Measurements from ENCODE around the gene CSPG4.
A peak's percentile ranks its signal among the peaks of the same experiment; 100 is the strongest.

The CSPG4 gene

GRCh38 chr15:75640483-75641178 lies 72.0 kb downstream of the CSPG4 start:
- Histone ChIP-seq H3K79me1 (ENCODE audit: low read depth, low read length) (peaks cover 6% of the 10 kb centered on the region), H2BK12ac (ENCODE audit: low read length) (no peak overlapping the region), H3K9me3 (replicated peaks in 1 of 2; ENCODE audit: control insufficient read depth in 2 of 2, insufficient read depth in 1 of 2, low read depth in 1 of 2, low read length in 2 of 2) (no peaks in the 10 kb centered on the region), H3K14ac (ENCODE audit: low read length) (no peak overlapping the region), H3K27ac (replicated peaks; ENCODE audit: low read length) (peak overlapping the region; percentile 95), H2BK120ac (ENCODE audit: low read depth, low read length) (no peak overlapping the region), H3K23ac (ENCODE audit: low read depth, low read length, poor library complexity) (peak overlapping the region; percentile 98), H3K27me3 (ENCODE audit: control insufficient read depth in 3 of 3, insufficient read depth in 3 of 3, low read depth in 1 of 3, low read length in 3 of 3) (no peaks in the 10 kb centered on the region), H4K91ac (ENCODE audit: low read depth, low read length, poor library complexity) (no peak overlapping the region), H2AK5ac (ENCODE audit: low read depth, low read length) (no peak overlapping the region), H3K4ac (ENCODE audit: low read length) (no peak overlapping the region), H2BK5ac (ENCODE audit: low read length) (peak overlapping the region; percentile 91), H3K9ac (ENCODE audit: low read depth, low read length, poor library complexity) (peak overlapping the region; percentile 90), H2BK15ac (ENCODE audit: low read length) (no peak overlapping the region), H3K36me3 (replicated peaks in 1 of 2; ENCODE audit: control insufficient read depth in 2 of 2, insufficient read depth in 2 of 2, low read length in 2 of 2) (peaks cover 0 to 16% of the 10 kb centered on the region in 2 donors), H3K18ac (ENCODE audit: low read length) (peak overlapping the region; percentile 93), H2AFZ (ENCODE audit: low read length) (peak overlapping the region; percentile 99), H3K4me2 (ENCODE audit: insufficient read depth, low read length, poor library complexity, severe bottlenecking) (peak overlapping the region; percentile 91), H4K8ac (ENCODE audit: low read depth, low read length) (no peak overlapping the region), H3K4me1 (ENCODE audit: control insufficient read depth in 2 of 2, insufficient read depth in 1 of 2, low read depth in 1 of 2, low read length in 2 of 2) (peaks cover 4 to 7% of the 10 kb centered on the region in 2 donors), H3K4me3 (ENCODE audit: low read length in 2 of 2) (peak overlapping the region; percentile 80 to 100)
- no CpG with 5 or more reads among the region's 17 CpGs for WGBS, 2 donors (ENCODE audit: extremely low coverage in 2 of 2, insufficient read length in 2 of 2, insufficient replicate concordance in 1 of 2)
- DNase-seq (ENCODE audit: low spot score) = no peak

GRCh38 chr15:75639709-75640482 lies 72.8 kb downstream of the CSPG4 start, which contains the start of gene IMP3:
Gene IMP3 (minus strand): TSS chr15:75640224. CDS start chr15:75640168, 56 bp downstream.
- peak within 1 kb of the TSS; percentile 98 to 100 for H3K4me3 ChIP-seq (ENCODE audit: low read length in 2 of 2)
- peak within 1 kb of the TSS; percentile 91 for H2BK5ac ChIP-seq (ENCODE audit: low read length)
- no peaks in the 10 kb centered on the region for H3K9me3 ChIP-seq (replicated peaks in 1 of 2; ENCODE audit: control insufficient read depth in 2 of 2, insufficient read depth in 1 of 2, low read depth in 1 of 2, low read length in 2 of 2)
- H3K23ac ChIP-seq (ENCODE audit: low read depth, low read length, poor library complexity) = peak within 1 kb of the TSS; percentile 98
- H2AFZ ChIP-seq (ENCODE audit: low read length) = peak within 1 kb of the TSS; percentile 99
- peak within 1 kb of the TSS; percentile 99 for H2AK5ac ChIP-seq (ENCODE audit: low read depth, low read length)
- H3K79me1 ChIP-seq (ENCODE audit: low read depth, low read length) = peaks cover 6% of the 10 kb centered on the region
- peak; percentile 95 for DNase-seq (ENCODE audit: low spot score)
- H3K27me3 ChIP-seq (ENCODE audit: control insufficient read depth in 3 of 3, insufficient read depth in 3 of 3, low read depth in 1 of 3, low read length in 3 of 3) = no peaks in the 10 kb centered on the region
- H4K8ac ChIP-seq (ENCODE audit: low read depth, low read length) = peak within 1 kb of the TSS; percentile 88
- peak within 1 kb of the TSS; percentile 100 for H3K18ac ChIP-seq (ENCODE audit: low read length)
- peak within 1 kb of the TSS; percentile 95 for H3K27ac ChIP-seq (replicated peaks; ENCODE audit: low read length)
- peak within 1 kb of the TSS; percentile 96 for H4K91ac ChIP-seq (ENCODE audit: low read depth, low read length, poor library complexity)
- peak within 1 kb of the TSS; percentile 91 for H3K4me2 ChIP-seq (ENCODE audit: insufficient read depth, low read length, poor library complexity, severe bottlenecking)
- no CpG with 5 or more reads among the region's 83 CpGs for WGBS, 2 donors (ENCODE audit: extremely low coverage in 2 of 2, insufficient read length in 2 of 2, insufficient replicate concordance in 1 of 2)
- no peak within 1 kb of the TSS for H2BK120ac ChIP-seq (ENCODE audit: low read depth, low read length)
- peaks cover 0 to 16% of the 10 kb centered on the region in 2 donors for H3K36me3 ChIP-seq (replicated peaks in 1 of 2; ENCODE audit: control insufficient read depth in 2 of 2, insufficient read depth in 2 of 2, low read length in 2 of 2)
- H3K4ac ChIP-seq (ENCODE audit: low read length) = peak within 1 kb of the TSS; percentile 97
- peaks cover 4 to 7% of the 10 kb centered on the region in 2 donors for H3K4me1 ChIP-seq (ENCODE audit: control insufficient read depth in 2 of 2, insufficient read depth in 1 of 2, low read depth in 1 of 2, low read length in 2 of 2)
- H3K14ac ChIP-seq (ENCODE audit: low read length) = peak within 1 kb of the TSS; percentile 100
- H2BK15ac ChIP-seq (ENCODE audit: low read length) = peak within 1 kb of the TSS; percentile 91
- H2BK12ac ChIP-seq (ENCODE audit: low read length) = peak within 1 kb of the TSS; percentile 33
- peak within 1 kb of the TSS; percentile 100 for H3K9ac ChIP-seq (ENCODE audit: low read depth, low read length, poor library complexity)

- Histone ChIP-seq H3K4ac (ENCODE audit: low read length) (peak overlapping the region; percentile 97), H3K9ac (ENCODE audit: low read depth, low read length, poor library complexity) (peak overlapping the region; percentile 100), H3K27ac (replicated peaks; ENCODE audit: low read length) (no peak overlapping the region), H3K14ac (ENCODE audit: low read length) (peak overlapping the region; percentile 100), H3K27me3 (ENCODE audit: control insufficient read depth in 3 of 3, insufficient read depth in 3 of 3, low read depth in 1 of 3, low read length in 3 of 3) (no peaks in the 10 kb centered on the region), H3K4me1 (ENCODE audit: control insufficient read depth in 2 of 2, insufficient read depth in 1 of 2, low read depth in 1 of 2, low read length in 2 of 2) (peaks cover 4 to 7% of the 10 kb centered on the region in 2 donors), H4K91ac (ENCODE audit: low read depth, low read length, poor library complexity) (peak overlapping the region; percentile 96), H2BK120ac (ENCODE audit: low read depth, low read length) (no peak overlapping the region), H4K8ac (ENCODE audit: low read depth, low read length) (peak overlapping the region; percentile 88), H2AK5ac (ENCODE audit: low read depth, low read length) (peak overlapping the region; percentile 99), H3K18ac (ENCODE audit: low read length) (peak overlapping the region; percentile 100), H3K79me1 (ENCODE audit: low read depth, low read length) (peaks cover 6% of the 10 kb centered on the region), H3K9me3 (replicated peaks in 1 of 2; ENCODE audit: control insufficient read depth in 2 of 2, insufficient read depth in 1 of 2, low read depth in 1 of 2, low read length in 2 of 2) (no peaks in the 10 kb centered on the region), H2BK12ac (ENCODE audit: low read length) (peak overlapping the region; percentile 33), H2BK5ac (ENCODE audit: low read length) (peak overlapping the region; percentile 91), H3K23ac (ENCODE audit: low read depth, low read length, poor library complexity) (peak overlapping the region; percentile 98), H2AFZ (ENCODE audit: low read length) (peak overlapping the region; percentile 99), H3K36me3 (replicated peaks in 1 of 2; ENCODE audit: control insufficient read depth in 2 of 2, insufficient read depth in 2 of 2, low read length in 2 of 2) (peaks cover 0 to 16% of the 10 kb centered on the region in 2 donors), H2BK15ac (ENCODE audit: low read length) (peak overlapping the region; percentile 91), H3K4me3 (ENCODE audit: low read length in 2 of 2) (peak overlapping the region; percentile 98 to 100), H3K4me2 (ENCODE audit: insufficient read depth, low read length, poor library complexity, severe bottlenecking) (peak overlapping the region; percentile 78)
- WGBS, 2 donors (ENCODE audit: extremely low coverage in 2 of 2, insufficient read length in 2 of 2, insufficient replicate concordance in 1 of 2) = no CpG with 5 or more reads among the region's 16 CpGs
- no peak for DNase-seq (ENCODE audit: low spot score)
Observed at GRCh38 chr15:75639191-75639708, 73.4 kb downstream of the CSPG4 start.

All from neuronal stem cell (in vitro differentiated cells).